ENCODE results near the gene TMEM131L.

The TMEM131L gene

GRCh38 chr4:153518637-153519389 is 52.7 kb downstream of the TMEM131L start:
- no peak overlapping the region for H3K9ac ChIP-seq (ENCODE audit: low read depth, low read length)
- no peak overlapping the region for H3K4me3 ChIP-seq (ENCODE audit: low read length)
- no peaks in the 10 kb centered on the region for H3K27me3 ChIP-seq (ENCODE audit: insufficient read depth, low read length)
- no peaks in the 10 kb centered on the region for H3K36me3 ChIP-seq (ENCODE audit: insufficient read depth, low read length)
- no peak overlapping the region for H3K27ac ChIP-seq (ENCODE audit: low read depth, low read length)
- H3K9me3 ChIP-seq (ENCODE audit: insufficient read depth, low read depth, low read length): no peaks in the 10 kb centered on the region
- WGBS: 90% methylated on average over 10 of the region's 10 CpGs
- H3K4me1 ChIP-seq (ENCODE audit: insufficient read depth, low read length): peaks cover 26% of the 10 kb centered on the region

DNA sequence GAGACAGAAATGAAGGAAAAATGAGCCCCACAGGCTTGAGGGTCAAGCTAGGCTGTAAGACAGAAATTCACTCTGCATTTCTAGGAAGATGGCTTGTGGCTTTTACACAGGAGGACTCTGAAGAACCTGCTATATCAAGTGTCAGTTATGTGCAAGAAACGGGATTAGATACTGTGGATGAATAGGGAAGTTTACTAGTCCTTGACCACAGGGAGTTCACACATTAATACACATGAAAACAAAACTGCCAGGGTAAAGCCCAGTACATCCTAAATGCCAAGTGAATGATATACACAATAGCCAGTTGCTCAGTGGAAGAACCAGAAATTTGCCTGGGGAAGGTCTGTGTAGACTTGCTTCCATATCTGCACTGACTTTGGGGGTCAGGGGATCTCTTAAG is 53.5 kb downstream of the TMEM131L start:
- Histone ChIP-seq H3K36me3 (ENCODE audit: insufficient read depth, low read length) (no peaks in the 10 kb centered on the region), H3K9ac (ENCODE audit: low read depth, low read length) (no peak overlapping the region), H3K9me3 (ENCODE audit: insufficient read depth, low read depth, low read length) (no peaks in the 10 kb centered on the region), H3K4me1 (ENCODE audit: insufficient read depth, low read length) (peaks cover 26% of the 10 kb centered on the region), H3K27me3 (ENCODE audit: insufficient read depth, low read length) (no peaks in the 10 kb centered on the region), H3K4me3 (ENCODE audit: low read length) (no peak overlapping the region), H3K27ac (ENCODE audit: low read depth, low read length) (no peak overlapping the region)
- 91% methylated on average over 1 of the region's 1 CpG for WGBS

DNA sequence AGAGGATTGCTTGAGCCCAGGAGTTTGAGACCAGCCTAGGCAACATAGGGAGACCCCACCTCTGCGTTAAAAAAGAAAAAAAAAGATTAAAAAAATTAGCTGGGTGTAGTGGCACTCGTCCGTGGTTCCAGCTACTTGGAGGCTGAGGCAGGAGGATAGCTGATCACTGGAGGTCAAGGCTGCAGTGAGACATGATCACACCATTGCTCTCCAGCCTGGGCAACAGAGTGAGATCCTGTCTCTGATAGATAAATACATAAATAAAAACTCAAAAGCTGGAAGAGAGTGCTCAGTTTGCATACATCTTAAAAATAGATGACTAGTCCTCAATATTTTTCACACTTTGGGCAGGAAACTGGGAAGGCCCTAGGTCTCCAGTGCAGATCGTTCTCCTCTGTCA is 54.1 kb downstream of the TMEM131L start:
- no peaks in the 10 kb centered on the region for H3K27me3 ChIP-seq (ENCODE audit: insufficient read depth, low read length)
- no peak overlapping the region for H3K4me3 ChIP-seq (ENCODE audit: low read length)
- H3K36me3 ChIP-seq (ENCODE audit: insufficient read depth, low read length): no peaks in the 10 kb centered on the region
- 94% methylated on average over 4 of the region's 4 CpGs for WGBS
- H3K4me1 ChIP-seq (ENCODE audit: insufficient read depth, low read length): peaks cover 26% of the 10 kb centered on the region
- H3K9me3 ChIP-seq (ENCODE audit: insufficient read depth, low read depth, low read length): no peaks in the 10 kb centered on the region
- H3K9ac ChIP-seq (ENCODE audit: low read depth, low read length): no peak overlapping the region
- H3K27ac ChIP-seq (ENCODE audit: low read depth, low read length): no peak overlapping the region

- H3K27ac ChIP-seq (ENCODE audit: low read depth, low read length): no peak overlapping the region
- peaks cover 26% of the 10 kb centered on the region for H3K4me1 ChIP-seq (ENCODE audit: insufficient read depth, low read length)
- no peak overlapping the region for H3K4me3 ChIP-seq (ENCODE audit: low read length)
- H3K9ac ChIP-seq (ENCODE audit: low read depth, low read length): no peak overlapping the region
- WGBS: 88% methylated on average over 8 of the region's 8 CpGs
- H3K9me3 ChIP-seq (ENCODE audit: insufficient read depth, low read depth, low read length): no peaks in the 10 kb centered on the region
- no peaks in the 10 kb centered on the region for H3K27me3 ChIP-seq (ENCODE audit: insufficient read depth, low read length)
- H3K36me3 ChIP-seq (ENCODE audit: insufficient read depth, low read length): no peaks in the 10 kb centered on the region
Measured at GRCh38 chr4:153520801-153521329, 54.7 kb downstream of the TMEM131L start.

DNA sequence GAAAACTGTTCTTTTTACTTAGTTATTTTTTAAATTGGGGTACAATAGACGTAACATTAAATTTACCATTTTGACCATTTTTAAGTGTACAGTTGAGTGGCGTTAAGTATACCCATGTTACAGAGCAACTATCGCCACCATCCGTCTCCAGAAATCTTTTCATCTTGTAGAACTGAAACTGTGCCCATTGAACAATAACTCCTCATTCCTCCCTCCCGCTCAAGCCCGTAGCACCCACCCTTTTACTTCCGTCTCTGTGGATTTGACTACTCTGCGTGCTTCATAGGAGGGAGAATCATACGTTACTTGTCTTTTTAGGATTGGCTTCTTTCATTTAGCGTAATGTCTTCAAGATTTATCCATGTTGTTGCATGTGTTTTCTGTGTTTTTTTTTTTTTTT is 55.3 kb downstream of the TMEM131L start:
- H3K9me3 ChIP-seq (ENCODE audit: insufficient read depth, low read depth, low read length): no peaks in the 10 kb centered on the region
- no peak overlapping the region for H3K4me3 ChIP-seq (ENCODE audit: low read length)
- H3K27me3 ChIP-seq (ENCODE audit: insufficient read depth, low read length): no peaks in the 10 kb centered on the region
- 97% methylated on average over 10 of the region's 10 CpGs for WGBS
- H3K9ac ChIP-seq (ENCODE audit: low read depth, low read length): no peak overlapping the region
- H3K4me1 ChIP-seq (ENCODE audit: insufficient read depth, low read length): peaks cover 26% of the 10 kb centered on the region
- H3K27ac ChIP-seq (ENCODE audit: low read depth, low read length): no peak overlapping the region
- no peaks in the 10 kb centered on the region for H3K36me3 ChIP-seq (ENCODE audit: insufficient read depth, low read length)

DNA sequence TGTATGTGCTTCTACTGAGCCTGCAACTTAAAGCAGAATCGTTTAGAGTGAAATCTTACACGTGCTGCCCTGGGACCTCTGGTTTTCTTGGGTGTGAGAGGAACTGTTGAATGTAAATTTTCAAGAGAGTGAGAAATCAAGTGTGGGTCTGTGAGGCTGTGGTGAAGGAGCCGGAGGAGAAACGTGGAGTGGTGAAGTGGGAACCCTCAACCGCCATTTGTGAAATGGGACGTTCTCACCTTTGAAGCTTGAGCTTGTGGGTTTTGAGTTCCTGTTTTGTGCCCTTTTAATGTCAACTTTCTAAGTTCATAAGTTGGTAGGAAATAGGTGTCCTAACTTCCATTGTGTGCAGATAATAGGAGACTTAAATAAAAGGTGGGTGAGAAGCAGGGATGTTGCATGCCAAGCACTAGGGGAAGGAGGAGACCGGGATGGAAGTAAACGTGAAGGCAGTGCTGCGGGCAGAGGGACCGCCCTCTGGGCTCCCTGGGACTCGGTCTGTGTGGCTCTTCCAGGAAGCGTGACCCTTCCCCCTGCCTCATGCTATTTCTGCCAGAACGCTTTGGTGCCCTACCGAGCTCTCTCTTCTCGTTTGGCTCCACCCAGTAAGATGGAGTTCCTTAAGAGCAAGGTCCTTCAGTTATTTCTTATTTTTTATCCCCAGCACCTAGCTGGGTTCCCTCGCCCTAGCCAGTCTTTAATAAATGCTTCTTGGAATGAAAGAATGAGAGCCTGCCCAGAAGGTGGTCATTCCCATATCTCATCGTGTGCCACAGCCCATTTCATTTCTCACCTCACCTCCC is 56.0 kb downstream of the TMEM131L start:
- Histone ChIP-seq H3K27me3 (ENCODE audit: insufficient read depth, low read length) (no peaks in the 10 kb centered on the region), H3K4me1 (ENCODE audit: insufficient read depth, low read length) (peaks cover 26% of the 10 kb centered on the region), H3K9ac (ENCODE audit: low read depth, low read length) (no peak overlapping the region), H3K4me3 (ENCODE audit: low read length) (no peak overlapping the region), H3K36me3 (ENCODE audit: insufficient read depth, low read length) (no peaks in the 10 kb centered on the region), H3K9me3 (ENCODE audit: insufficient read depth, low read depth, low read length) (no peaks in the 10 kb centered on the region), H3K27ac (ENCODE audit: low read depth, low read length) (0 out of 2 replicates have a peak overlapping the region, but pooled peaks have one; percentile 15)
- 61% methylated on average over 17 of the region's 17 CpGs for WGBS

- no peak overlapping the region for H3K9ac ChIP-seq (ENCODE audit: low read depth, low read length)
- H3K4me1 ChIP-seq (ENCODE audit: insufficient read depth, low read length): peaks cover 26% of the 10 kb centered on the region
- no peaks in the 10 kb centered on the region for H3K9me3 ChIP-seq (ENCODE audit: insufficient read depth, low read depth, low read length)
- no peak overlapping the region for H3K4me3 ChIP-seq (ENCODE audit: low read length)
- H3K27me3 ChIP-seq (ENCODE audit: insufficient read depth, low read length): no peaks in the 10 kb centered on the region
- peak overlapping the region; percentile 15; the same call in 1 of the 2 replicates for H3K27ac ChIP-seq (ENCODE audit: low read depth, low read length)
- no peaks in the 10 kb centered on the region for H3K36me3 ChIP-seq (ENCODE audit: insufficient read depth, low read length)
- 63% methylated on average over 1 of the region's 1 CpG for WGBS
Measured at GRCh38 chr4:153522802-153523094, 56.6 kb downstream of the TMEM131L start.

DNA sequence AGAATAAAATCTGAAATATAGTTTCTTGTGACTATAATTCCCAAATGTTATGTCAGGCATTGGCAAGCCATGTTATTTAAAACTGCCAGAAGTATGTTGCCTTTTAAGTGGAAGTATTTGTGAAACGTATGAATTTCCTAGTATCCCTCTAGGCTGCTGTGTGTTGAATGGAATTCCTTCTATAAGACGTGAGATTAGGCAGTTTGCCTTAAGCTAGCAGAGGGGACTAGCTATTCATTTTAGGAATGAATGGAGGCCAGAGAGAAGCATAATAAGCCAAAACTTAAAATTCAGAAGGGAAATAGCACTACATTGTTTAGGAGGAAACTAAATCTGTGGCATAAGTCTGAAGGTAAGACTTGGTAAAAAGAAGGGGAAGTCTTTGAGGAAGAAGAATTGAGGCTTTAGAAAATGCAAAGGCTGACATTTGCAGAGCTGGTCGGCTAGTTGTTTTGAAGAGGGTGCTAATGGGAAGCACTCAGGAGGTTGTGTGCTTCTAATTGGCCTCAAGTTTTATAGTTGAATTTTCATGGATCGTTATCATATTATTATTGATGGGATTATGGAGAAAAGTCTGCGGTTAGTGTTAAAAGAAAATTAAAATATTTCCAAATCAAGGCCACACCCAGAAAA is 57.1 kb downstream of the TMEM131L start:
- Histone ChIP-seq H3K9ac (ENCODE audit: low read depth, low read length) (no peak overlapping the region), H3K27me3 (ENCODE audit: insufficient read depth, low read length) (no peaks in the 10 kb centered on the region), H3K27ac (ENCODE audit: low read depth, low read length) (peak overlapping the region; percentile 36; the same call in 1 of the 2 replicates), H3K36me3 (ENCODE audit: insufficient read depth, low read length) (no peaks in the 10 kb centered on the region), H3K4me1 (ENCODE audit: insufficient read depth, low read length) (peaks cover 26% of the 10 kb centered on the region), H3K4me3 (ENCODE audit: low read length) (no peak overlapping the region), H3K9me3 (ENCODE audit: insufficient read depth, low read depth, low read length) (no peaks in the 10 kb centered on the region)
- WGBS: 31% methylated on average over 4 of the region's 5 CpGs

DNA sequence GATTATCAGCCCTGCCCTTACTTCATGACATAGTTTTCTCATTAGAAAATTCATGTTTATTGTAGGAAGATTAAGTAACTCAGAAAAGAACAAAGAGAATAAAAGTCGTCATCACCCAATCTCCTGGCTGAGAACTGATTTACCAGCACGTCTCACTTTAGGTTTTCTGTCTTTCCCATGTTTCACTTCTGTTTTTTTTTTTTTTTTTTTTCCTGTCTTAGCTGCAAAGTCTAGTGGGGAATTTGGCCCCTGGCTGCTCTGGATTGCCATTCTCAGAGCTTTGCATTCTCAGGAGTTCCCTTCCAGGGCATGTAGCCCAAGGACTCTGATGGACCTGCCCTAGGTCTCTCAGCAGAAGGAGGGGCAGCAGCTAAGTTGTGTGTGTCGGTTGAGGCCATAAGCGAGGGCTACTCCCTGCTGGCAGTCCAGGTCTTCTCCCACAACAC is 57.8 kb downstream of the TMEM131L start:
- H3K27me3 ChIP-seq (ENCODE audit: insufficient read depth, low read length): no peaks in the 10 kb centered on the region
- no peaks in the 10 kb centered on the region for H3K36me3 ChIP-seq (ENCODE audit: insufficient read depth, low read length)
- 0 out of 2 replicates have a peak overlapping the region, but pooled peaks have one; percentile 36 for H3K27ac ChIP-seq (ENCODE audit: low read depth, low read length)
- peaks cover 26% of the 10 kb centered on the region for H3K4me1 ChIP-seq (ENCODE audit: insufficient read depth, low read length)
- H3K4me3 ChIP-seq (ENCODE audit: low read length): no peak overlapping the region
- H3K9me3 ChIP-seq (ENCODE audit: insufficient read depth, low read depth, low read length): no peaks in the 10 kb centered on the region
- WGBS: 59% methylated on average over 4 of the region's 4 CpGs
- H3K9ac ChIP-seq (ENCODE audit: low read depth, low read length): no peak overlapping the region

GRCh38 chr4:153524682-153525081 is 58.5 kb downstream of the TMEM131L start:
- Histone ChIP-seq H3K4me3 (ENCODE audit: low read length) (no peak overlapping the region), H3K9ac (ENCODE audit: low read depth, low read length) (no peak overlapping the region), H3K27me3 (ENCODE audit: insufficient read depth, low read length) (no peaks in the 10 kb centered on the region), H3K27ac (ENCODE audit: low read depth, low read length) (no peak overlapping the region), H3K4me1 (ENCODE audit: insufficient read depth, low read length) (peaks cover 26% of the 10 kb centered on the region), H3K9me3 (ENCODE audit: insufficient read depth, low read depth, low read length) (no peaks in the 10 kb centered on the region), H3K36me3 (ENCODE audit: insufficient read depth, low read length) (no peaks in the 10 kb centered on the region)
- WGBS: 92% methylated on average over 3 of the region's 4 CpGs

GRCh38 chr4:153527690-153528089 is 61.5 kb downstream of the TMEM131L start:
- Histone ChIP-seq H3K27me3 (ENCODE audit: insufficient read depth, low read length) (no peaks in the 10 kb centered on the region), H3K27ac (ENCODE audit: low read depth, low read length) (no peak overlapping the region), H3K4me3 (ENCODE audit: low read length) (no peak overlapping the region), H3K9me3 (ENCODE audit: insufficient read depth, low read depth, low read length) (no peaks in the 10 kb centered on the region), H3K9ac (ENCODE audit: low read depth, low read length) (no peak overlapping the region), H3K4me1 (ENCODE audit: insufficient read depth, low read length) (peaks cover 25% of the 10 kb centered on the region), H3K36me3 (ENCODE audit: insufficient read depth, low read length) (no peaks in the 10 kb centered on the region)
- 91% methylated on average over 11 of the region's 11 CpGs for WGBS

Measured in HUES64 (cell line).